Left ventricle myocardium inferior (tissue), 1 donor: ENCODE data around the gene PPFIA4. TPM values are rescaled to one million over a fixed set of nuclear protein-coding genes. Genes with fewer than 3 reads are reported as not detected.

ENCODE experiments used
- DNase-seq: peaks from one replicate; pipeline ENCODE4 v3.0.0-alpha.2; 2020
- H3K27ac ChIP-seq: fragments of 200-600 bp; replicated peaks from 2 replicates; pipeline ENCODE4 v1.8.0; 2021
- H3K27me3 ChIP-seq: fragments of 200-600 bp; 2 replicates; pipeline ENCODE4 v1.8.0; 2021; ENCODE audit warnings: low read depth
- H3K36me3 ChIP-seq: fragments of 200-600 bp; 2 replicates; pipeline ENCODE4 v1.8.0; 2021
- H3K4me1 ChIP-seq: fragments of 200-600 bp; 2 replicates; pipeline ENCODE4 v1.8.0; 2021
- H3K4me3 ChIP-seq: fragments of 200-600 bp; 2 replicates; pipeline ENCODE4 v1.8.0; 2021; ENCODE audit warnings: mild to moderate bottlenecking, moderate library complexity
- H3K9me3 ChIP-seq: fragments of 200-600 bp; replicated peaks from 2 replicates; pipeline ENCODE4 v1.8.0; 2021
- intact Hi-C: fragments of 100-400 bp; cut with micrococcal nuclease; formaldehyde crosslinking; loops from one replicate; pipeline ENCODE4 v1.11.0; 2022
- total RNA-seq: library from RNA; stranded (reverse); fragmentation: NEBNext Ultra II Directional; extraction: Animal tissue kit (Norgen Biotek cat#: 25700); gene quantifications from one replicate; pipeline ENCODE4 v1.2.1, GENCODE V29; 2021
- TF ChIP-seq, protein P1 (sequence below): fragments of 200-600 bp; IDR thresholded peaks from 2 replicates; pipeline ENCODE4 v1.8.0; 2021; ENCODE audit warnings: antibody characterized with exemption, mild to moderate bottlenecking, borderline replicate concordance
- donor health status: DM: no; HTN: yes; CAD: no; lungs with severe emphysema.

PPFIA4 gene
- total RNA-seq, 1 donor from 2014 or later = 24.8 TPM

DNA sequence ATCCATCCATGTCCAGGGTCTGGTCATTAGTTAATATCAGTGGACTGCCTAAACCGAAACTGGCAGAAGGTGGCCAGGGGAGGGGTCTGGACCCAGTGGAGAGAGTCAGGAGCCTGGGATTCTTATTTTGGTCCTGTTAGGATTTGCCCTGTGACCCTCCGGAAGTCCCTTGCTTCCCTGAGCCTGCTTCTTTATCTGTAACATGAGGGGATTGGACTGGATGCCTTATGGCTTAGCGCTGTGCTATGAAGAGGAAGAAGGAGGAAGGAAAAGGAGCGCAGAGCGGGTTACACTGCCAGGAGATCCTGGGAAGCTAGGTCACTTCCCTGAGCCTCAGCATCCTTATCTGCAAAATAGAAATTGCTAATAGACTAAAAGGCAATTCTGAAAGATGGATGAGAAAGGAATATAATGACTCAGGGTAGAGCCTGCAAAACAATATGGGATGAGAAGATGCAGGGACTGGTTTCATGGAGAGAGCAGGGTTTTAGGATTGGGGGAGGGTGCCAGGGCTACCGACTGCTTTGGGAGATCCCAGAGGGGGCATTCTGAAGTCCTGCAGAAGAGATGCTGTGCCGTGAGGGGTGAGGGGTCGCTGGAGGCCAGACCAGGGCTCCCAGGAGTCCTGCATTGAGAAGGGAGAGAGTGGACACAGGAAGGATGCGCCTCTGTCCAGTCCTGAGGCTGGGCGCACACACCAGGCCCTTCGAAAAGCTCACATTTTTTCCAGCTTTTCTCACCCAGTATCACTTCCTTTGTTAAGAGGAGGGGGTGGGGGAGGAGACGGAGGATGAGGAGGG is 100.8 kb downstream of the PPFIA4 start:
- Histone ChIP-seq H3K27ac (peak overlapping the region; percentile 89), H3K27me3 (peaks cover 61% of the 10 kb centered on the region), H3K36me3 (no peaks in the 10 kb centered on the region), H3K9me3 (no peaks in the 10 kb centered on the region), H3K4me3 (peak overlapping the region; percentile 64), H3K4me1 (peaks cover 67% of the 10 kb centered on the region)
- TF ChIP-seq, protein P1, sequence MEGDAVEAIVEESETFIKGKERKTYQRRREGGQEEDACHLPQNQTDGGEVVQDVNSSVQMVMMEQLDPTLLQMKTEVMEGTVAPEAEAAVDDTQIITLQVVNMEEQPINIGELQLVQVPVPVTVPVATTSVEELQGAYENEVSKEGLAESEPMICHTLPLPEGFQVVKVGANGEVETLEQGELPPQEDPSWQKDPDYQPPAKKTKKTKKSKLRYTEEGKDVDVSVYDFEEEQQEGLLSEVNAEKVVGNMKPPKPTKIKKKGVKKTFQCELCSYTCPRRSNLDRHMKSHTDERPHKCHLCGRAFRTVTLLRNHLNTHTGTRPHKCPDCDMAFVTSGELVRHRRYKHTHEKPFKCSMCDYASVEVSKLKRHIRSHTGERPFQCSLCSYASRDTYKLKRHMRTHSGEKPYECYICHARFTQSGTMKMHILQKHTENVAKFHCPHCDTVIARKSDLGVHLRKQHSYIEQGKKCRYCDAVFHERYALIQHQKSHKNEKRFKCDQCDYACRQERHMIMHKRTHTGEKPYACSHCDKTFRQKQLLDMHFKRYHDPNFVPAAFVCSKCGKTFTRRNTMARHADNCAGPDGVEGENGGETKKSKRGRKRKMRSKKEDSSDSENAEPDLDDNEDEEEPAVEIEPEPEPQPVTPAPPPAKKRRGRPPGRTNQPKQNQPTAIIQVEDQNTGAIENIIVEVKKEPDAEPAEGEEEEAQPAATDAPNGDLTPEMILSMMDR = no peak
- no peak for DNase-seq
- intact Hi-C loops = no loop called here

DNA sequence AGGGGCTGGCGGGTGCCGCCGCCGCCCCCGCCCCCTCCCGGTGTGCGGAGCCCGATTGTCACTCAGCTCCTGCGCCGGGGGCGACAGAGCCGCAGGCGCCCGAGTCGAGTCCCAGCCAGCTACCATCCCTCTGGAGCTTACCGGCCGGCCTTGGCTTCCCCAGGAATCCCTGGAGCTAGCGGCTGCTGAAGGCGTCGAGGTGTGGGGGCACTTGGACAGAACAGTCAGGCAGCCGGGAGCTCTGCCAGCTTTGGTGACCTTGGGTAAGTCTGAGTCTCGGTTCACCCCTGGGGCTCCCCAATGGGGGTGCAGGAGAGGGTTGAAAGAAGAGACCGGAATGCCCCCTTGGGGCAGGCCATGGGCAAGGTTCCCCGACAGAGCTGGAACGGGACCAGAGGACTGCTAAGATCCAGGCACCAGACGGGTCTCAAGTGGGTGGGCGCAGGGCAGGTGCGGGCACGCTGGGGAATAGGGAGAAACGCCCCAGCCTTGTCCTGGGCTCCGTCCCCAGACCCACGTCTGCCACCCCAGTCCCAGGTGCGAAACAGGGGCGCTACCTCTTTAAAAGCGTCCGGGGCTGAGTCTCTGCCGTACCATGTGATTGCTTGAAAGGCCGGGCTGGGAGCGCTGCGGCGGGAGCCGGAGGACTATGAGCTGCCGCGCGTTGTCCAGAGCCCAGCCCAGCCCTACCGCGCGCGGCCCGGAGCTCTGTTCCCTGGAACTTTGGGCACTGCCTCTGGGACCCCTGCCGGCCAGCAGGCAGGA is 101.6 kb downstream of the PPFIA4 start, which contains the start of gene ADORA1:
TSS of gene ADORA1 (plus strand) at position 61 of the 765 bp plus-strand sequence. CDS start 1,116 bp downstream, outside the sequence.
- intact Hi-C loops = no loop called here
- peaks cover 67% of the 10 kb centered on the region for H3K4me1 ChIP-seq

DNA sequence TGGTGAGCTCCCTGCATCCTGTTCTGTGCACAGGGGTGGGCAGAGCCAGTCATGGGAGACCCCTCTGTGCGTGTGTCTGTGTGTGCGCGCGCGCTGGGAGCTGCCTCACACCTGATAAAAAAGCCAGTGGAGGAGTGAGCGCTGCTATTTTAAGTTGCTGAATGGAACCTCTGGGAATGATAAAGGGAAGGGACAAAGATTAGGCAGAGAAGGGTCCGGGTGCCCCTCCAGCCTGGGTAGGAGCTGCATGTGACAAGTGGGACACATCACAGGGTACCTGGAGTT is 102.1 kb downstream of the PPFIA4 start:
- peak overlapping the region; percentile 64 for H3K4me3 ChIP-seq
- H3K36me3 ChIP-seq = no peaks in the 10 kb centered on the region
- H3K27me3 ChIP-seq = peaks cover 48% of the 10 kb centered on the region
- H3K9me3 ChIP-seq = no peaks in the 10 kb centered on the region
- peaks cover 67% of the 10 kb centered on the region for H3K4me1 ChIP-seq
- intact Hi-C loops = no loop called here
- H3K27ac ChIP-seq = peak overlapping the region; percentile 89
- TF ChIP-seq, protein P1 = no peak
- no peak for DNase-seq

More for the DNA sequence above, 101.6 kb downstream of the PPFIA4 start, which contains the start of gene ADORA1:
- H3K27me3 ChIP-seq = peaks cover 53% of the 10 kb centered on the region
- H3K4me3 ChIP-seq = peak within 1 kb of the TSS; percentile 64
- peak; percentile 74 for DNase-seq
- H3K36me3 ChIP-seq = no peaks in the 10 kb centered on the region
- TF ChIP-seq, protein P1 = no peak
- no peaks in the 10 kb centered on the region for H3K9me3 ChIP-seq
- H3K27ac ChIP-seq = peak within 1 kb of the TSS; percentile 89

Other genes starting within 250 kb of the PPFIA4 start
- 11.9 TPM for gene KDM5B, start 218.1 kb upstream of the PPFIA4 start, total RNA-seq
- 1.0 TPM for gene PCAT6, start 215.5 kb upstream of the PPFIA4 start, total RNA-seq
- gene RABIF, start 137.3 kb upstream of the PPFIA4 start, total RNA-seq = 5.4 TPM
- 22.7 TPM for gene KLHL12, start 99.3 kb upstream of the PPFIA4 start, total RNA-seq
- 87.0 TPM for gene ADIPOR1, start 68.2 kb upstream of the PPFIA4 start, total RNA-seq
- 174 TPM for gene CYB5R1, start 59.2 kb upstream of the PPFIA4 start, total RNA-seq
- 21.8 TPM for gene TMEM183A, start 19.1 kb upstream of the PPFIA4 start, total RNA-seq
- not detected for gene MYOG, start 59.5 kb downstream of the PPFIA4 start, total RNA-seq
- gene ADORA1, start 101.2 kb downstream of the PPFIA4 start, total RNA-seq = 16.4 TPM
- not detected for gene MYBPH, start 149.3 kb downstream of the PPFIA4 start, total RNA-seq
- gene CHI3L1, start 160.2 kb downstream of the PPFIA4 start, total RNA-seq = not detected
- not detected for gene CHIT1, start 203.2 kb downstream of the PPFIA4 start, total RNA-seq